Osteoblast (primary cell): ENCODE measurements around the gene CPA3. TPM values are rescaled to one million over a fixed set of nuclear protein-coding genes. Genes with fewer than 3 reads are reported as not detected.

Experiments
- DNase-seq: peaks from one replicate; pipeline ENCODE4 v3.0.0; 2011; ENCODE audit warnings: low spot score, mixed read lengths; ENCODE audit not compliant: insufficient read length; ENCODE audit errors: missing footprints
- H2AFZ ChIP-seq: 2 replicates; pipeline ENCODE4 v1.6.0; 2011; ENCODE audit warnings: mild to moderate bottlenecking, low read length
- H3K27ac ChIP-seq: 2 replicates; pipeline ENCODE4 v1.5.1; 2011; ENCODE audit warnings: mild to moderate bottlenecking, low read depth, low read length, moderate library complexity
- H3K27me3 ChIP-seq: 2 replicates; pipeline ENCODE4 v1.6.0; 2012; ENCODE audit warnings: mild to moderate bottlenecking, control low read depth, inconsistent platforms, low read length, moderate library complexity; ENCODE audit not compliant: insufficient read depth
- H3K36me3 ChIP-seq: 2 replicates; pipeline ENCODE4 v1.5.1; 2011; ENCODE audit warnings: mild to moderate bottlenecking, low read length, control low read depth, moderate library complexity; ENCODE audit not compliant: insufficient read depth
- H3K4me1 ChIP-seq: 2 replicates; pipeline ENCODE4 v1.5.1; 2011; ENCODE audit warnings: mild to moderate bottlenecking, low read length, control low read depth, moderate library complexity; ENCODE audit not compliant: insufficient read depth
- H3K4me2 ChIP-seq: 2 replicates; pipeline ENCODE4 v1.6.0; 2011; ENCODE audit warnings: mild to moderate bottlenecking, low read length; ENCODE audit not compliant: insufficient read depth
- H3K4me3 ChIP-seq: fragments of 200-600 bp; sonication (generic); 3 replicates; pipeline ENCODE4 v1.5.1; 2012; ENCODE audit warnings: mild to moderate bottlenecking, low read length, inconsistent platforms; ENCODE audit not compliant: insufficient read depth
- H3K79me2 ChIP-seq: 2 replicates; pipeline ENCODE4 v1.6.0; 2012; ENCODE audit warnings: mild to moderate bottlenecking, low read length, control low read depth, inconsistent platforms; ENCODE audit not compliant: insufficient read depth
- H3K9me3 ChIP-seq: 2 replicates; pipeline ENCODE4 v1.5.1; 2011; ENCODE audit warnings: low read depth, low read length, control low read depth
- H4K20me1 ChIP-seq: 2 replicates; pipeline ENCODE4 v1.6.0; 2012; ENCODE audit warnings: mild to moderate bottlenecking, low read length, control low read depth; ENCODE audit not compliant: insufficient read depth
- total RNA-seq: library from RNA; depleted of rRNA; stranded (reverse); fragments of >200 nt; gene quantifications from 2 replicates; pipeline ENCODE4 v1.2.3, GENCODE V29; 2012
- TF ChIP-seq, protein P1 (sequence below): IDR thresholded peaks from 2 replicates; pipeline ENCODE4 v1.5.1; 2011; ENCODE audit warnings: mild to moderate bottlenecking, low read depth, low read length, moderate library complexity; ENCODE audit errors: extremely low read depth

The CPA3 gene
- total RNA-seq, 1 donor, result 1.1 TPM

DNA sequence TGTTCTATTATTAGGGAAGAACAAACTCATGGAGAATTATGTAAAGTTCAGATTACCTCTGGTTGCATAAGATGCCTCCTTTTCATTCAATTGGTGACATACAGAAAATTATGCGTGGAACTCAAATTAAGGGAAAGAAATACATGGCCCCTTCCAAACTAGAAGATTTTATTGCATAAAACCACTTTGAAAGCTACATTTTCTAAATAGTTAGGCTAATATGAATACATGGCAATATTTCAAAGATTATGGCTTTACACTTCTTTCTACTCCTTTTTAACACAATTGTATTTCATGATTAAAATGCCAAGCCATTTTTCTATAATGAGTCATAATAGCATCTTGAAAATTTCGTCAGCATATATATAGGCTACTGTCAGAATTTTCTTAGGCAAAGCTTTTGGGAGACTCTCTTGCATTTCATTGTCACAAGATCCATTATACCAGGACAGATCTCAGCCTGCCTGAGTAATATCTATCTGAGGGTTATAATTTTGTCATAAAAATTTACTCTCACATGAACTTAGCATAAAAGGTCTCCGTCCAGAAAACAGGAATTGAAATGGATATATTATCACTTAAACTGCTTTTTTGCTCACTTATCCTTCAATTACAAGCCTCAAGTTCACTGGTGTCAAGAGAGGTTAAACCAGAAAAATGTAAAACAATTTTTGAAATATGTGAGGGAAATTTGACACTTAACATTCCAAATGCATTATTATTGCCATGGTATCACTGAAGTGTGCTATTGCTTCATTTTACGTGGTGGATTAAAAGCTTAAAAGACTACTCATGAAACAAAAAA, 37.1 kb downstream of the CPA3 start:
- peaks cover 25% of the 10 kb centered on the region for H3K4me1 ChIP-seq
- H3K27me3 ChIP-seq, result no peaks in the 10 kb centered on the region
- H3K27ac ChIP-seq, result peak overlapping the region; percentile 90
- H3K9me3 ChIP-seq, result no peaks in the 10 kb centered on the region
- TF ChIP-seq, protein P1, sequence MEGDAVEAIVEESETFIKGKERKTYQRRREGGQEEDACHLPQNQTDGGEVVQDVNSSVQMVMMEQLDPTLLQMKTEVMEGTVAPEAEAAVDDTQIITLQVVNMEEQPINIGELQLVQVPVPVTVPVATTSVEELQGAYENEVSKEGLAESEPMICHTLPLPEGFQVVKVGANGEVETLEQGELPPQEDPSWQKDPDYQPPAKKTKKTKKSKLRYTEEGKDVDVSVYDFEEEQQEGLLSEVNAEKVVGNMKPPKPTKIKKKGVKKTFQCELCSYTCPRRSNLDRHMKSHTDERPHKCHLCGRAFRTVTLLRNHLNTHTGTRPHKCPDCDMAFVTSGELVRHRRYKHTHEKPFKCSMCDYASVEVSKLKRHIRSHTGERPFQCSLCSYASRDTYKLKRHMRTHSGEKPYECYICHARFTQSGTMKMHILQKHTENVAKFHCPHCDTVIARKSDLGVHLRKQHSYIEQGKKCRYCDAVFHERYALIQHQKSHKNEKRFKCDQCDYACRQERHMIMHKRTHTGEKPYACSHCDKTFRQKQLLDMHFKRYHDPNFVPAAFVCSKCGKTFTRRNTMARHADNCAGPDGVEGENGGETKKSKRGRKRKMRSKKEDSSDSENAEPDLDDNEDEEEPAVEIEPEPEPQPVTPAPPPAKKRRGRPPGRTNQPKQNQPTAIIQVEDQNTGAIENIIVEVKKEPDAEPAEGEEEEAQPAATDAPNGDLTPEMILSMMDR, result no peak
- peak overlapping the region; percentile 74 for H3K4me2 ChIP-seq
- DNase-seq, result peak; percentile 57
- no peak overlapping the region for H2AFZ ChIP-seq
- no peaks in the 10 kb centered on the region for H3K79me2 ChIP-seq
- H3K4me3 ChIP-seq, result peak overlapping the region; percentile 39
- H4K20me1 ChIP-seq, result no peaks in the 10 kb centered on the region
- H3K36me3 ChIP-seq, result no peaks in the 10 kb centered on the region

DNA sequence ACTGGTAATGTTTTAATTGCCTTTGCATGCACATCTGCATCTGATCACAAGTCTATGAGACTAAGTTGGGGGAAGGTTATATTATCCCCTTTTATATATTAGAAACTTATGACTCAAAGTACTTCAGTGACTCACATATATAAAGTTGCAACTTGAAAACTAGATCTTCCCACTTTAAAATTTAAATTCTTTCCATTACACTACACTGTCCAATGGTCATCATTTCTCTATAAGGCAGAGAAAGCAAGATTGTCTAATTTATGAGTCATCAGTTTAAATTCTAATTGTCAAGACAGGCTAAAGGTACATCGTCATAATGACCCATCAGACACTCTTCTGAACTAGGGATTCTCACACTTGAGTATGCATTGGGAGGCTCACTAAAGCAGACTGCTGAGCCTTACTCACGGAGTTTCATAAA, 37.9 kb downstream of the CPA3 start:
- no peak overlapping the region for H2AFZ ChIP-seq
- no peaks in the 10 kb centered on the region for H3K79me2 ChIP-seq
- H3K9me3 ChIP-seq, result no peaks in the 10 kb centered on the region
- H3K4me1 ChIP-seq, result peaks cover 25% of the 10 kb centered on the region
- no peaks in the 10 kb centered on the region for H3K27me3 ChIP-seq
- TF ChIP-seq, protein P1, result no peak
- H4K20me1 ChIP-seq, result no peaks in the 10 kb centered on the region
- peak overlapping the region; percentile 74 for H3K4me2 ChIP-seq
- H3K27ac ChIP-seq, result peak overlapping the region; percentile 90
- H3K4me3 ChIP-seq, result no peak overlapping the region
- DNase-seq, result peak; percentile 81
- H3K36me3 ChIP-seq, result no peaks in the 10 kb centered on the region

DNA sequence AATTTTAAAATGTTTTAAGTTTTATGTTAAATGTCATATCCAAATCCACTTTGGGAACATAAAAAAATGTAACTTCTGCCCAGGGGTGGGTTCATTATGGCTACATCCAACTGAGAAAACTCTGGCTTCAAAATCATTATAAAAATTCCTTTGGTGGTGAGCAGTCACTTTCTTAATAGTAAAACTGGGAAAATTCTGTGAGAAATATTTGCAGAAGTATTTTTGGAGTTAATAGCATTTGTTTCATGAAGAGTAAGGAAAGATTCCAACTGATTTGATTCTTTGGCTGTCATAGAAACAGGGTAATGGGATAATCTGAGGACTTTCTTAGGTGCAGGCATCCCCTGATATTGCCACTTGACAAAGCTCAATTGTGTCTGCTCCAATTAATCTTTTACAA, 38.8 kb downstream of the CPA3 start:
- no peaks in the 10 kb centered on the region for H3K36me3 ChIP-seq
- H2AFZ ChIP-seq, result no peak overlapping the region
- DNase-seq, result no peak
- no peaks in the 10 kb centered on the region for H4K20me1 ChIP-seq
- no peak overlapping the region for H3K4me3 ChIP-seq
- no peak overlapping the region for H3K4me2 ChIP-seq
- H3K27ac ChIP-seq, result no peak overlapping the region
- no peaks in the 10 kb centered on the region for H3K27me3 ChIP-seq
- no peaks in the 10 kb centered on the region for H3K79me2 ChIP-seq
- TF ChIP-seq, protein P1, result no peak
- peaks cover 25% of the 10 kb centered on the region for H3K4me1 ChIP-seq
- H3K9me3 ChIP-seq, result no peaks in the 10 kb centered on the region

DNA sequence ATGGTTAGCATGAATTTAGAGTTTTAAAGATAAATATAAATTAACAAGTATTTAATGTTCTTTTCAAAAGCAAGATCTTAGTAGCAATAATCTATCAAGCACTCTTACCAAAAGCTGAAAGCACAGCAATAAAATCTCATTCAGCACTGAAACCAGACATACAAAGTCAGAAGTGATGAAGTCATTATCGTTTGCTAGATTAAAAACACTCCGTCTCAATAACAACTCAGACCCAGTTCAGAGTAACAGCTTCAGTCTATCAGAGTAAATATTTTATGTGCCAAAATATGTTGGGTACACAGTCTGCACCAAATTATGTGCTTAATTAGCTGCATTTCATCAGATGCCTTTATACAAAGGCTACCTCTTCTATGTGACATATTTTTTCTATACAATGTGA, 41.6 kb downstream of the CPA3 start:
- no peak for DNase-seq
- H2AFZ ChIP-seq, result no peak overlapping the region

More for the DNA sequence above, 41.6 kb downstream of the CPA3 start:
- no peak overlapping the region for H3K4me2 ChIP-seq
- H3K4me3 ChIP-seq, result no peak overlapping the region
- peaks cover 20% of the 10 kb centered on the region for H3K4me1 ChIP-seq
- H3K9me3 ChIP-seq, result no peaks in the 10 kb centered on the region
- H3K36me3 ChIP-seq, result no peaks in the 10 kb centered on the region
- no peak overlapping the region for H3K27ac ChIP-seq
- H3K27me3 ChIP-seq, result no peaks in the 10 kb centered on the region
- no peaks in the 10 kb centered on the region for H4K20me1 ChIP-seq
- TF ChIP-seq, protein P1, result no peak
- H3K79me2 ChIP-seq, result no peaks in the 10 kb centered on the region
